ENCODE measurements around the gene ADAMTS12.
A peak's percentile ranks its signal among the peaks of the same experiment; 100 is the strongest.

The ADAMTS12 gene

GRCh38 chr5:33537240-33537639, 354.6 kb downstream of the ADAMTS12 start:
- no peak for DNase-seq (ENCODE audit: low read depth)
- H3K4me3 ChIP-seq (ENCODE audit: control insufficient read depth, low read depth, low read length): no peak overlapping the region
- TF ChIP-seq CTCF (conservative IDR thresholded peaks at IDR 0.05; ENCODE audit: control insufficient read depth, insufficient read depth, low read depth, low read length): no peak

- TF ChIP-seq CTCF (conservative IDR thresholded peaks at IDR 0.05; ENCODE audit: control insufficient read depth, insufficient read depth, low read depth, low read length): no peak
- no peak overlapping the region for H3K4me3 ChIP-seq (ENCODE audit: control insufficient read depth, low read depth, low read length)
- DNase-seq (ENCODE audit: low read depth): no peak
Observed at GRCh38 chr5:33536802-33537201, 355.0 kb downstream of the ADAMTS12 start.

GRCh38 chr5:33531824-33532223, 360.0 kb downstream of the ADAMTS12 start:
- no peak overlapping the region for H3K4me3 ChIP-seq (ENCODE audit: control insufficient read depth, low read depth, low read length)
- no peak for DNase-seq (ENCODE audit: low read depth)
- no peak for TF ChIP-seq CTCF (conservative IDR thresholded peaks at IDR 0.05; ENCODE audit: control insufficient read depth, insufficient read depth, low read depth, low read length)

GRCh38 chr5:33531037-33531298, 360.8 kb downstream of the ADAMTS12 start:
- no peak overlapping the region for H3K4me3 ChIP-seq (ENCODE audit: control insufficient read depth, low read depth, low read length)
- no peak for TF ChIP-seq CTCF (conservative IDR thresholded peaks at IDR 0.05; ENCODE audit: control insufficient read depth, insufficient read depth, low read depth, low read length)
- DNase-seq (ENCODE audit: low read depth): no peak

GRCh38 chr5:33530183-33531036, 361.4 kb downstream of the ADAMTS12 start:
- TF ChIP-seq CTCF (conservative IDR thresholded peaks at IDR 0.05; ENCODE audit: control insufficient read depth, insufficient read depth, low read depth, low read length): peak; percentile 18
- H3K4me3 ChIP-seq (ENCODE audit: control insufficient read depth, low read depth, low read length): no peak overlapping the region
- DNase-seq (ENCODE audit: low read depth): no peak

GRCh38 chr5:33527696-33528095, 364.1 kb downstream of the ADAMTS12 start:
- DNase-seq (ENCODE audit: low read depth): no peak
- no peak for TF ChIP-seq CTCF (conservative IDR thresholded peaks at IDR 0.05; ENCODE audit: control insufficient read depth, insufficient read depth, low read depth, low read length)
- H3K4me3 ChIP-seq (ENCODE audit: control insufficient read depth, low read depth, low read length): no peak overlapping the region

Data from fibroblast of mammary gland (primary cell).